Muscle of leg (tissue), 11 donors: Measurements from ENCODE around the gene DAZAP1. TPM values are rescaled to one million over a fixed set of nuclear protein-coding genes. Genes with fewer than 3 reads are reported as not detected.
"Not testable (repeated sequence)": the region's sequence is repeated elsewhere in the genome, so short reads cannot be mapped to it uniquely, and the experiment has no call there.

Experiments
- DNase-seq: peaks from one replicate; pipeline ENCODE4 v3.0.0; 2013
- H3K27ac ChIP-seq: one replicate; pipeline ENCODE4 v1.5.1; 2013; ENCODE audit warnings: mild to moderate bottlenecking, low read length, control low read depth
- H3K27me3 ChIP-seq: one replicate; pipeline ENCODE4 v1.6.1; 2013; ENCODE audit warnings: low read length; ENCODE audit not compliant: control insufficient read depth, insufficient read depth
- H3K36me3 ChIP-seq: one replicate; pipeline ENCODE4 v1.6.1; 2013; ENCODE audit warnings: low read length; ENCODE audit not compliant: control insufficient read depth, insufficient read depth
- H3K4me1 ChIP-seq: one replicate; pipeline ENCODE4 v1.6.1; 2013; ENCODE audit warnings: low read length; ENCODE audit not compliant: control insufficient read depth, insufficient read depth
- H3K4me3 ChIP-seq: one replicate; pipeline ENCODE4 v1.5.1; 2013; ENCODE audit warnings: low read length, control low read depth
- H3K9me3 ChIP-seq: replicated peaks from 2 replicates; pipeline ENCODE4 v1.6.1; 2013; ENCODE audit warnings: low read depth, low read length; ENCODE audit not compliant: control insufficient read depth
- WGBS: methylation state at CpG from one replicate; pipeline ENCODE4 v1.1.5; 2013; ENCODE audit warnings: missing lambda C conversion rate; ENCODE audit not compliant: insufficient coverage; 5-methylcytosine and 5-hydroxymethylcytosine counted together
- polyA plus RNA-seq, 8 donors: library from polyadenylated mRNA; unstranded; fragments of 120-200 nt; gene quantifications; one replicate each; pipeline versions ENCODE4 v1.2.1 to v1.2.3, GENCODE V29; 2013; ENCODE audit warnings: inconsistent platforms in 1 of 8, low replicate concordance in 1 of 8; ENCODE audit not compliant: insufficient read length in 8 of 8, insufficient read depth in 1 of 8
- total RNA-seq: library from RNA; stranded (reverse); fragments of 120-200 nt; gene quantifications from one replicate; pipeline ENCODE4 v1.2.4, GENCODE V29; 2013

Gene DAZAP1
- total and polyA plus RNA-seq, 9 donors, result 41.0 to 80.2 (median 65.8) TPM

DNA sequence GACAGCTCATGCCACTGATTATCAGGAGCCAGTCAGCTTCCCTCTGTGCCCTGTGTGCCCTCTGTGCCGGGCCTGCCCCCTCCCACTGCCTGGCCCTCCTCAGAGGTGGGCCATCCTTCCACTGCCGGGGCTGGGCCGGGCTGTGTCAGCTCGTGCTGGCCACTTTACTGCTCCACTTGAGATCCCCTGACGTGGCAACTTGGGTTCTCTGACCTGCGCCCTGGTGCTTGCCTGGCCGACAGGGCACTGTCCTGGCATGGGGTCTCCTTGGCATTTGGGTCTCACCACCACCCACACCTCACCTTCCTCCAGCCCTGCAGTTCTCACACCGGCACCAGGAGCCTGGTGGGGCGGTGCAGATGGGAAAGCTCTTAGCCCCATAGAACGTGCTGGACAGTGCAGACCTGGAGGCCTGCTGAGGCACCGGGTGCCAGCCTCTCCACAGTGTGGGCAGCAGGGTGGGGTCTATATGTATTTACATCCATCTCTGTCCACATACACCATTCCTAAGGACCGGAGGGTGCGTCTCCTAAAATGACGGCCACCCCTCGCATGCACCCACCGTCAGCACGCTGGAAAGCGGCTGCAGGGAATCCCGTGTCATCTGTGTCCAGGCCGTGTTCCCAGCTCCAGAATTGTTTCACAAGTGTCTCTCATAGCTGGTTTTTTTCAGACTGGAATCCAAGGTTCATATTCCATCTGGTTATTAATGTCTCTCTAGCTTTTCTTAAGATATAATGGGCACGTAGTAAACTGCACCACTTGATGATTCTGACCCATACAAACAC, 11.8 kb downstream of the DAZAP1 start:
- no peaks in the 10 kb centered on the region for H3K27me3 ChIP-seq
- peaks cover 37% of the 10 kb centered on the region for H3K4me1 ChIP-seq
- H3K36me3 ChIP-seq, result peaks cover 70% of the 10 kb centered on the region
- H3K9me3 ChIP-seq, result no peaks in the 10 kb centered on the region
- H3K4me3 ChIP-seq, result no peak overlapping the region
- WGBS, result 89% methylated on average over 16 of the region's 21 CpGs
- DNase-seq, result no peak
- H3K27ac ChIP-seq, result no peak overlapping the region

DNA sequence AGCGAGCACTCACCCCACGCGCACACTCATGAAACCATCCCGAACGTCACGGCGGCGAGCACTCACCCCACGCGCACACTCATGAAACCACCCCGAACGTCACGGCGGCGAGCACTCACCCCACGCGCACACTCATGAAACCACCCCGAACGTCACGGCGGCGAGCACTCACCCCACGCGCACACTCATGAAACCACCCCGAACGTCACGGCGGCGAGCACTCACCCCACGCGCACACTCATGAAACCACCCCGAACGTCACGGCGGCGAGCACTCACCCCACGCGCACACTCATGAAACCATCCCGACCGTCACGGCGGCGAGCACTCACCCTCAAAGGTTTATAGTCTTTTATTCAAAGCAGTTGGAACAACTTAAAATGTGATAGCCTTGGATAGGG, 12.7 kb downstream of the DAZAP1 start:
- no CpG with 5 or more reads among the region's 43 CpGs for WGBS
- not testable (repeated sequence) for H3K9me3 ChIP-seq, DNase-seq, H3K27me3 ChIP-seq, H3K4me3 ChIP-seq, H3K27ac ChIP-seq
- Histone ChIP-seq H3K36me3 (peaks cover 69% of the 10 kb centered on the region), H3K4me1 (peaks cover 34% of the 10 kb centered on the region)

DNA sequence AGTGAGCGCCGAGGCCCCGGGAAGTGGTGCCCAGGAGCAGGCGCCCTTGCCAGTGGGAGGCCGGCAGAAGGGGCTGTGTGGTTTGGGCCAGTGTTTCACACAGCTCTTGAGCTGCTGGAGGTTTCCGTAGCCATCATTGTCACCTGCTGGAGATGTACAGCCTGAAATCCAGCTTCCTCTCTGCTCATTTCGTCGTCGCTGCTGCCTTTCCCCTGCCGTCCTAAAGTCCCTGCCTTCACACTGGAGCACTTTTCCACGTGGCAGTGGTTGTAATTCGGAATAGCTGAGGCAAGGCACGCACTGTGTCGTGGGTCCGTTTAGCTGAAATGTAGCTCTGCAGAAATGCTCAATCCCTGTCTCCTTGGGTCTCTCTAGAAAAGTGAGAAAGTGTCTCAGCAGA, 13.2 kb downstream of the DAZAP1 start:
- H3K9me3 ChIP-seq, result no peaks in the 10 kb centered on the region
- DNase-seq, result no peak
- peaks cover 28% of the 10 kb centered on the region for H3K4me1 ChIP-seq
- no peak overlapping the region for H3K4me3 ChIP-seq
- peaks cover 74% of the 10 kb centered on the region for H3K36me3 ChIP-seq
- H3K27me3 ChIP-seq, result no peaks in the 10 kb centered on the region
- no peak overlapping the region for H3K27ac ChIP-seq
- WGBS, result 87% methylated on average over 15 of the region's 15 CpGs

DNA sequence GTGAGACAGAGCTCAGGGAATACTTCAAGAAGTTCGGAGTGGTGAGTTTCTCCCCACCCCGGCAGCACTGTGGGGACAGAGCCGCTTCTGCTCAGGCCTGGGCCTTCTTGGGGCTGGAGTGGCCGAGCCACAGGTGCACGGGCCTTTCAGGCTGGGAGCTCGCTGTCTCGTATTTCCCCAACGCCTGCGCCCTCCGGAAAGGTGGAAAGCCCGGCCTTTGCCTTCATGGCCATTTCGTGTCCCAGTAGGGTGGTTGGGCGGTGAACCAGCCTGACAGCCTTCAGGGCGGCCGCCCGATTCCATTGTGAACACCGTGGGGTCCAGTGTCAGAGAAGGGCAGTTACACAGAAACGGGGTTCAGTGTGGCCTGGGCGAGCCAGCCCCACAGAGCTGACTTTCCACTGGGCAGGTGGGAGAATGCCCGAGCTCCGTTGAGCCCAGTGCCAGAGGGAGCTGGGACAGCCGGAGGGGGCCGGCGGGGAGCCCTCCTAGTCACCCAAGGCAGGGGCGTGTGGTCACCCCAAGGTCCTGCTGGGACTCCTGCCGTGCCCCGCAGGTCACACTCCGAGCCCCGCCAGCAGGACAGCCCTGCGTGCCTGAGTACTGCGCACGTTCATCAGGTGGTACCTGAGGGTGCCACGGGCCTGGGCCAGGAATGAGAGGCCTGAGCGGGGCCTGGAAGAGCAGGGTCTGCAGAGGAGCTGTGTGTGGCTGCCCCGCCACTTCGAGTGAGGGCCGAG, 14.0 kb downstream of the DAZAP1 start:
- Histone ChIP-seq H3K4me1 (peaks cover 21% of the 10 kb centered on the region), H3K27me3 (no peaks in the 10 kb centered on the region), H3K27ac (peak overlapping the region; percentile 20), H3K9me3 (no peaks in the 10 kb centered on the region), H3K4me3 (no peak overlapping the region), H3K36me3 (peaks cover 77% of the 10 kb centered on the region)
- 91% methylated on average over 35 of the region's 37 CpGs for WGBS
- DNase-seq, result no peak

DNA sequence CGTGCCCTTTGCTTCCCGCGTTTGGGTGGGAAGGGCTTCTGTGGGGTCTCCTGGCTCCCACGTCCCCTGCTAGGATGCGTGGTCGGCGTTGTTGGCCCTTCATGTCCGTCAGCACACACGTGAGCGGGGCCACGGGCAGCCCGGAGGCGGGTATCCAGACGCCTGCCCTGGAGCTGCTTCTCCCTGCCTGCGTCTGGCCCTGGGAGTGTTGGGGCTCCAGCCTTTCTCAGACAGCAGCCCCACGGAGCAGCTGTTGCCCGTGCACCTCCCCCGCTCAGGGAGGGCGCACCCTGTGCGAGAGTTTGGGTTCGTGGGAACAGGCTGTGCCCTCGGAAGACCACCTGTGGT, 14.5 kb downstream of the DAZAP1 start:
- peaks cover 15% of the 10 kb centered on the region for H3K4me1 ChIP-seq
- no peak overlapping the region for H3K4me3 ChIP-seq
- H3K9me3 ChIP-seq, result no peaks in the 10 kb centered on the region
- WGBS, result 77% methylated on average over 22 of the region's 22 CpGs
- H3K27ac ChIP-seq, result peak overlapping the region; percentile 20
- H3K27me3 ChIP-seq, result no peaks in the 10 kb centered on the region
- peaks cover 83% of the 10 kb centered on the region for H3K36me3 ChIP-seq
- no peak for DNase-seq

DNA sequence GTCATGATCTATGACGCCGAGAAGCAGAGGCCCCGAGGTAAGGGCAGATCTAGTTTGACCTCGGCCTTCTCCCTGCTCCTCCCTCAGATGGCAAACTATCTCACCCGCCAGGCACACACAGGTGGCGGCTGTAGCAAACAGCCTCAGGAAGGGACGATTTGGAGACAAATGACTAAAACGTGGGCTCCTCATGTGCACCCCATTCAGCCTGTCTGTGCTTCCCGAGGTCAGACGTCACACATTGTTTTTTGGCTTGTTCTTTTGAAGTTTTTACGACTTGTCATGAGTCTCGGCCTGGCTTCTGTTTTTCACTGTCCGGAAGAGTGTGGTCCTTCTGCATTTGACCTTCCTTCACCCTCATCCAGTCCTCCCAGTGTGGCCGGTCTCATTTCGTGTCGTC, 15.0 kb downstream of the DAZAP1 start:
- WGBS, result 53% methylated on average over 15 of the region's 16 CpGs
- Histone ChIP-seq H3K27me3 (no peaks in the 10 kb centered on the region), H3K27ac (no peak overlapping the region), H3K36me3 (peaks cover 84% of the 10 kb centered on the region), H3K9me3 (no peaks in the 10 kb centered on the region), H3K4me1 (peaks cover 11% of the 10 kb centered on the region), H3K4me3 (no peak overlapping the region)
- DNase-seq, result no peak

DNA sequence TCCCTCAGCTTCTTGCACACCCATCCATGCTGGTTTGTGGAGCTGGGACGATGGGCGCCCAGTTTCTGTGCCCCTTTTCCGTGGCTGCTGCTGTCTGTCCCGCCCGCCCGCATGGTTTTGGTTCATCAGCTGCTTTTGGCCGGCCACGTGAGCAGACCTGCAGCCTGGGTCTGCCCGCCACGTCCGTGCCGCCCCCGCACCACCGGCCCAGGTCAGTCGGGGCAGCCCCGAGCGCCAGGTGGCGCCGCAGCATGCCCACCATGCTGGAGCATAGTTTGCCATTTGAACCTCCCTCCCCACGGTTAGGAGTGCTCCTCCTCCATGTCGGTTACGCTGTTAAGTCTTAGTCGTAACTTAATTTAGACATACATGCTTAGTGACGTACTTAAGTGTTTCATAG, 15.6 kb downstream of the DAZAP1 start:
- no peak for DNase-seq
- Histone ChIP-seq H3K9me3 (no peaks in the 10 kb centered on the region), H3K4me3 (no peak overlapping the region), H3K27me3 (no peaks in the 10 kb centered on the region), H3K27ac (no peak overlapping the region), H3K4me1 (peaks cover 8% of the 10 kb centered on the region), H3K36me3 (peaks cover 84% of the 10 kb centered on the region)
- 87% methylated on average over 19 of the region's 24 CpGs for WGBS

DNA sequence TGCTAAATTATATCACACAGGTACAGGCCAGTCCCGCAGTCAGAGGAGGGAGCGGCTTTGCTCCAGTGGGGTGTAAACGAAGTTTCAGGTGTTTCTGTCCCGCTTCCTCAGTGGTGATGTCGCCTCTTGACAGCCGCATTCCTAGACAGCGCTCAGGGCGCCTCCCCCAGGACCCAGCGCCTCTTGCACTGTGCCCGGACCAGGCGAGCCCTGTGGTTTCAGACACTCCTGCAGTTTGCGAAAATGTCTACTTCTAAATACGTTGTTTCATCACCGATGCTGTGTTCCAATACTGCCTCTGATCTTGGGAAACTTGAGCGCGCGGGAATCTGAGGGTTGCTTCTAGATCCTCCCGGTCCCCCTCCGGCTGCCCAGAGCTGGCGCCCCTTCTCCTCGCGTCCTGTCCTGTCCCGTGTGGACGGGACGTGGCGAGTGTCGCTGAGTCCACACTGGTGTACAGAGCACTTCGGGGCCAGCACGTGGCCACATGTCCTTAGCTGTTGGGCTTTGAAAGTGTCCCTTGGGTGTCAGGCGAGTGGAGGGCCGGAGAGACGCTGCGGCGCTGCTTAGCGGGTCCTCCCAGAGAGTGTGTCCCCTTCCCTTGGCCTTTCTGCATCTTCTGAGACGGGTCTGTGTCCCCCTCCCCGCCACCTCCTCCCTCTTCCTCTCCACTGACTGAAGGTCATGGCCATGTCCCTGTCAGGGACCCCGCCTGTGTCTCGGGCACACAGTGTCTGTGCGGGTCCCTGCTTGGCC, 16.2 kb downstream of the DAZAP1 start:
- H3K9me3 ChIP-seq, result no peaks in the 10 kb centered on the region
- WGBS, result 90% methylated on average over 31 of the region's 40 CpGs
- H3K4me1 ChIP-seq, result peaks cover 8% of the 10 kb centered on the region
- H3K4me3 ChIP-seq, result no peak overlapping the region
- peaks cover 85% of the 10 kb centered on the region for H3K36me3 ChIP-seq
- no peak overlapping the region for H3K27ac ChIP-seq
- no peaks in the 10 kb centered on the region for H3K27me3 ChIP-seq
- no peak for DNase-seq

DNA sequence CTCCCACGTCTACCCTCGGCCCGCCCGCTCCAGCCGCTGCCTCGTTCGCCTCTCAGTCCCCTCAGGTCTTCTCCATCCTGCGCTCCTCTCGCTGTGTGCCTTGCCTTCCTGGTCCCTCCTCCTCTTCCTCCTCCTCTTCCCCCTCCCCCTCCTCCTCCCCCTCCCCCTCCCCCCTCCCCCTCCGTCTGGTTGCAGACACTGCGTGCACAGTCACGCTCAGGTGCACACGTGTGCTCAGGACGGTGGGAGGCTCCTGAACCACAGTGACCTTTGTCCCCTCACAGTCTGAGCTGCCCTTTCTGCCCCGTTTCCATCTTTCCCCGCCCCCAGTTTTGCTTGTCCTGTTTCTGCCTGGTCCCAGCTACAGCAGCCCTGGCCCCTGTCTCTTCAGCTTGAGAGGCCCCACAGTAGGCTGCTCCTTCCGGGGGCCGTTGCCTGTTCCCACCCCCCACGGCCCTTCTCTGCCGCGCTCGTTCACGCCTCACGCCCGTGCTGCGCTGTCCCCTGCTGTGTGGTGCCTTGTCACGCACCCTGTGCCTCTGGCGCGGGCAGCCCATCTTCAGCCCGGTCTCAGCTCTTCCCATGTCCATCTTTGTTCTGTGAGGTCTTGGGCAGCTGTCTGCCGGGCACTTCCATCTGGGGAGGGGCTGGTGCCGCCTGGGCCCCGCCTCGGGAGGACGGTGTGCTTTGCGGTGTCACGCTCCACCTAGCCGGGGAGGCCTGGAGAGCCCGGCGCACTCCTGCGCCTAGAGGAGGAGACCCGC, 17.0 kb downstream of the DAZAP1 start:
- 75% methylated on average over 26 of the region's 42 CpGs for WGBS
- H3K27ac ChIP-seq, result no peak overlapping the region
- no peak for DNase-seq
- no peak overlapping the region for H3K4me3 ChIP-seq
- H3K36me3 ChIP-seq, result peaks cover 84% of the 10 kb centered on the region
- H3K9me3 ChIP-seq, result no peaks in the 10 kb centered on the region
- peaks cover 8% of the 10 kb centered on the region for H3K4me1 ChIP-seq
- H3K27me3 ChIP-seq, result no peaks in the 10 kb centered on the region
